Adrenal gland (tissue), 12 donors: ENCODE results near the gene PRELID3B. TPM values are rescaled to one million over a fixed set of nuclear protein-coding genes. Genes with fewer than 3 reads are reported as not detected.

Source experiments
- DNase-seq, 7 donors: peaks; one replicate each; pipeline ENCODE4 v3.0.0-alpha.2; 2019 to 2020
- H3K27ac ChIP-seq, 5 donors: fragments of 200-600 bp; sonication (generic) in 4 of 5; 1 replicate in 3 of 5; 2 replicates in 2 of 5; pipeline versions ENCODE4 v1.5.1 to v1.8.0; 2016 to 2020; ENCODE audit warnings: mild to moderate bottlenecking in 1 of 5
- H3K27me3 ChIP-seq: fragments of 200-600 bp; 2 replicates; pipeline ENCODE4 v1.8.0; 2021
- H3K36me3 ChIP-seq, 2 donors: fragments of 200-600 bp; replicated peaks in 1 of 2; 1 replicate in 1 of 2; 2 replicates in 1 of 2; pipeline versions ENCODE4 v1.5.1 to v1.8.0; 2018 to 2022
- H3K4me1 ChIP-seq, 2 donors: fragments of 200-600 bp; replicated peaks in 1 of 2; 1 replicate in 1 of 2; 2 replicates in 1 of 2; pipeline versions ENCODE4 v1.5.1 to v1.8.0; 2018 to 2021
- H3K4me3 ChIP-seq, 4 donors: fragments of 200-600 bp; sonication (generic) in 3 of 4; one replicate each; pipeline ENCODE4 v1.5.1; 2016 to 2018
- H3K9me3 ChIP-seq, 3 donors: fragments of 200-600 bp; sonication (generic) in 1 of 3; replicated peaks in 1 of 3; 1 replicate in 2 of 3; 2 replicates in 1 of 3; pipeline versions ENCODE4 v1.5.1 to v1.8.0; 2016 to 2021
- CTCF ChIP-seq, 6 experiments: fragments of 450-650 bp in 4 of 6; fragments of 200-600 bp in 2 of 6; sonication (generic) in 1 of 6; IDR thresholded peaks; 1 replicate in 5 of 6; 2 replicates in 1 of 6; pipeline versions ENCODE4 v1.5.1 to v1.8.0; 2016 to 2021; ENCODE audit warnings: antibody characterized with exemption in 6 of 6, mild to moderate bottlenecking in 2 of 6, moderate library complexity in 1 of 6
- POLR2A ChIP-seq, 2 donors: fragments of 450-650 bp; IDR thresholded peaks; one replicate each; pipeline ENCODE4 v1.6.1; 2017; ENCODE audit warnings: antibody characterized with exemption in 2 of 2, mild to moderate bottlenecking in 2 of 2, moderate library complexity in 1 of 2
- WGBS, 4 donors: extraction: QIAGEN DNeasy Blood & Tissue Kit in 2 of 4; methylation state at CpG; one replicate each; pipeline versions ENCODE4 v1.1.5 to v1.1.7; 2013 to 2017; 5-methylcytosine and 5-hydroxymethylcytosine counted together
- intact Hi-C, 2 donors: fragments of 100-400 bp; cut with DNase I; formaldehyde crosslinking; loops; one replicate each; pipeline versions ENCODE4 v1.14.1 to v1.15.0; 2022 to 2023
- polyA plus RNA-seq, 3 donors: library from polyadenylated mRNA; stranded (reverse); fragments of 200-250 nt in 2 of 3; fragments of 350-450 nt in 1 of 3; fragmentation: Illumina TruSeq in 1 of 3; extraction: RNeasy Lipid Tissue Mini Kit (QIAGEN cat#74804) in 1 of 3; gene quantifications; one replicate each; pipeline ENCODE4 v1.2.3, GENCODE V29; 2013 to 2014
- total RNA-seq, 9 donors: library from RNA; depleted of rRNA in 4 of 9; stranded (reverse); fragments of >200 nt in 4 of 9; fragments of 120-200 nt in 1 of 9; fragmentation: NEBNext Ultra II Directional in 1 of 9; extraction: Animal tissue kit (Norgen Biotek cat#: 25700) in 1 of 9; gene quantifications; one replicate each; pipeline versions ENCODE4 v1.1.0 to v1.2.4, GENCODE V29; 2013 to 2023
- donor health status: healthy with polysubstance abuse.
- donor health status: Bipolar disorder and iron deficiency.
- donor health status: DM: yes; HTN: yes; CAD: no.
- donor health status: DM: no; HTN: no; CAD: no.
- donor health status: DM: no; HTN: no; CAD: no.
- donor health status: DM: yes; HTN: yes; CAD: no.

Gene PRELID3B
- total and polyA plus RNA-seq, 12 donors = 13.3 to 119 (median 47.8) TPM

DNA sequence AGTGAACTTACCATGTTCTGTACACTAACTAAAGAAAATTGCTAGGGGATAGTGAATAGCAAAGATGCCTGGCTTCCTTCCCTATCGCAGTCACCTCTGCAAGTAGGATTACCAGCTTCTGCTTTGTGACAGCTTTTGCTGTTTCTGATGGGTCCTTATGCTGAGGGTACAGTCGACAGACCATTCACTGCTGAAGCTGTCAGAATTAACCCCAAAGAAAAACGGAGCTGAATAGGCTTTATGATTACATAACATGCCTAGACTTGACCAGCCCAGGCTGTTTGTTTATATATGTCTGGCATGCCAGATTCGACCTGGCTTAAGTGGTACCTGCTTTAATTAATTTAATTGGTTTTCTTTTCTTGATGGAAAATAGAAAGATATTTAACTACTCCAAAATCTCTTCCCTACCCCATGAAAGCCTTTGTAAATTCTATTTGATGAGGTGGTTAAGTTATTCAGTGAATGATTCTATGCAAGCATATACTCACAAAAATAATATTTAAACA is 21.7 kb upstream of the PRELID3B start:
- TF ChIP-seq CTCF (IDR thresholded peaks at IDR 0.05) (no peak), POLR2A (IDR thresholded peaks at IDR 0.05) (no peak)
- 55 to 57% (median 56%) methylated on average over 4 of the region's 4 CpGs for WGBS, 4 donors
- no peaks in the 10 kb centered on the region for H3K9me3 ChIP-seq
- H3K4me1 ChIP-seq = no peaks in the 10 kb centered on the region
- intact Hi-C loops = no loop called here
- no peaks in the 10 kb centered on the region for H3K27me3 ChIP-seq
- no peak overlapping the region for H3K4me3 ChIP-seq
- no peaks in the 10 kb centered on the region for H3K36me3 ChIP-seq
- peak overlapping the region in 1 of 5 donors; percentile 58 for H3K27ac ChIP-seq
- DNase-seq = no peak

GRCh38 chr20:59063358-59064213 is 21.0 kb upstream of the PRELID3B start:
- Histone ChIP-seq H3K9me3 (no peaks in the 10 kb centered on the region), H3K36me3 (no peaks in the 10 kb centered on the region), H3K27ac (peak overlapping the region in 1 of 5 donors; percentile 58), H3K4me1 (no peaks in the 10 kb centered on the region), H3K27me3 (no peaks in the 10 kb centered on the region), H3K4me3 (no peak overlapping the region)
- intact Hi-C loops = no loop called here
- TF ChIP-seq CTCF (IDR thresholded peaks at IDR 0.05) (no peak), POLR2A (IDR thresholded peaks at IDR 0.05) (no peak)
- 48 to 54% (median 50%) methylated on average over 22 of the region's 22 CpGs for WGBS, 4 donors
- peak in 4 of 7 donors; percentile 18 to 87 (median 32) for DNase-seq

- no peaks in the 10 kb centered on the region for H3K36me3 ChIP-seq
- no peaks in the 10 kb centered on the region for H3K9me3 ChIP-seq
- H3K27ac ChIP-seq = no peak overlapping the region
- no peaks in the 10 kb centered on the region for H3K4me1 ChIP-seq
- intact Hi-C loops = no loop called here
- no peak for DNase-seq
- H3K4me3 ChIP-seq = no peak overlapping the region
- peaks cover 1% of the 10 kb centered on the region for H3K27me3 ChIP-seq
- 68 to 80% (median 70%) methylated on average over 4 of the region's 4 CpGs for WGBS, 4 donors
- TF ChIP-seq CTCF (IDR thresholded peaks at IDR 0.05) = no peak
- no peak for TF ChIP-seq POLR2A (IDR thresholded peaks at IDR 0.05)
Observed at GRCh38 chr20:59062081-59062480, 19.5 kb upstream of the PRELID3B start.

- no peaks in the 10 kb centered on the region for H3K36me3 ChIP-seq
- H3K27me3 ChIP-seq = peaks cover 4% of the 10 kb centered on the region
- intact Hi-C loops = no loop called here
- no peak for DNase-seq
- no peaks in the 10 kb centered on the region for H3K9me3 ChIP-seq
- H3K4me3 ChIP-seq = no peak overlapping the region
- TF ChIP-seq CTCF (IDR thresholded peaks at IDR 0.05) = peak in 4 of 6 experiments; percentile 7 to 37 (median 30)
- no peak for TF ChIP-seq POLR2A (IDR thresholded peaks at IDR 0.05)
- H3K4me1 ChIP-seq = no peaks in the 10 kb centered on the region
- H3K27ac ChIP-seq = no peak overlapping the region
- 56 to 67% (median 65%) methylated on average over 7 of the region's 7 CpGs for WGBS, 4 donors
Observed at GRCh38 chr20:59055302-59055701, 12.7 kb upstream of the PRELID3B start.
